ENCODE data around the gene MOK. TPM values are rescaled to one million over a fixed set of nuclear protein-coding genes. Genes with fewer than 3 reads are reported as not detected.
A peak's percentile ranks its signal among the peaks of the same experiment; 100 is the strongest.
"Not testable (repeated sequence)": the region's sequence is repeated elsewhere in the genome, so short reads cannot be mapped to it uniquely, and the experiment has no call there.

Gene MOK
- total and polyA plus RNA-seq, 4 donors: 10.0 to 28.3 (median 13.6) TPM

- intact Hi-C loops (cut with DNase I); H3K9me3 ChIP-seq (ENCODE audit: control insufficient read depth, low read length); H3K36me3 ChIP-seq (ENCODE audit: control insufficient read depth in 1 of 2, insufficient read depth in 2 of 2, low read length in 1 of 2); H3K4me1 ChIP-seq (ENCODE audit: control insufficient read depth in 1 of 2, insufficient read depth in 2 of 2, low read length in 2 of 2); ATAC-seq (ENCODE audit: low FRiP score); H3K27ac ChIP-seq (ENCODE audit: low read depth in 1 of 2, low read length in 2 of 2); H3K27me3 ChIP-seq (ENCODE audit: control insufficient read depth in 1 of 2, insufficient read depth in 2 of 2, low read length in 1 of 2); H3K4me3 ChIP-seq (ENCODE audit: low read length in 2 of 2); DNase-seq: not testable (repeated sequence)
- WGBS, 2 donors: 92 to 94% methylated on average over 12 of the region's 12 CpGs
These were observed 6.5 kb downstream of the MOK start for GRCh38 chr14:102298303-102299070.

- no peaks in the 10 kb centered on the region for H3K9me3 ChIP-seq (ENCODE audit: control insufficient read depth, low read length)
- H3K4me1 ChIP-seq (ENCODE audit: control insufficient read depth in 1 of 2, insufficient read depth in 2 of 2, low read length in 2 of 2): no peaks in the 10 kb centered on the region
- H3K27ac ChIP-seq (ENCODE audit: low read depth in 1 of 2, low read length in 2 of 2): no peak overlapping the region
- H3K36me3 ChIP-seq (ENCODE audit: control insufficient read depth in 1 of 2, insufficient read depth in 2 of 2, low read length in 1 of 2): no peaks in the 10 kb centered on the region
- H3K4me3 ChIP-seq (ENCODE audit: low read length in 2 of 2): no peak overlapping the region
- no peak for ATAC-seq (ENCODE audit: low FRiP score)
- WGBS, 2 donors: 95 to 97% methylated on average over 32 to 33 of the region's 33 CpGs
- intact Hi-C loops (cut with DNase I): no loop called here
- H3K27me3 ChIP-seq (ENCODE audit: control insufficient read depth in 1 of 2, insufficient read depth in 2 of 2, low read length in 1 of 2): no peaks in the 10 kb centered on the region
- DNase-seq: peak in 1 of 2 donors; percentile 57
These were observed 7.4 kb downstream of the MOK start for GRCh38 chr14:102297436-102298170.

GRCh38 chr14:102295270-102295669 is 9.7 kb downstream of the MOK start:
- intact Hi-C loops (cut with DNase I): no loop called here

GRCh38 chr14:102293781-102294180 is 11.2 kb downstream of the MOK start:
- no peak overlapping the region for H3K4me3 ChIP-seq (ENCODE audit: low read length in 2 of 2)
- no peaks in the 10 kb centered on the region for H3K36me3 ChIP-seq (ENCODE audit: control insufficient read depth in 1 of 2, insufficient read depth in 2 of 2, low read length in 1 of 2)
- peak in 1 of 2 donors; percentile 14 for DNase-seq
- intact Hi-C loops (cut with DNase I): no loop called here
- no peak overlapping the region for H3K27ac ChIP-seq (ENCODE audit: low read depth in 1 of 2, low read length in 2 of 2)
- H3K27me3 ChIP-seq (ENCODE audit: control insufficient read depth in 1 of 2, insufficient read depth in 2 of 2, low read length in 1 of 2): no peaks in the 10 kb centered on the region
- WGBS, 2 donors: 86 to 88% methylated on average over 6 of the region's 6 CpGs
- no peak for ATAC-seq (ENCODE audit: low FRiP score)
- no peaks in the 10 kb centered on the region for H3K9me3 ChIP-seq (ENCODE audit: control insufficient read depth, low read length)
- H3K4me1 ChIP-seq (ENCODE audit: control insufficient read depth in 1 of 2, insufficient read depth in 2 of 2, low read length in 2 of 2): no peaks in the 10 kb centered on the region

More at GRCh38 chr14:102295270-102295669, 9.7 kb downstream of the MOK start:
- H3K27me3 ChIP-seq (ENCODE audit: control insufficient read depth in 1 of 2, insufficient read depth in 2 of 2, low read length in 1 of 2): no peaks in the 10 kb centered on the region
- H3K27ac ChIP-seq (ENCODE audit: low read depth in 1 of 2, low read length in 2 of 2): no peak overlapping the region
- no peaks in the 10 kb centered on the region for H3K9me3 ChIP-seq (ENCODE audit: control insufficient read depth, low read length)
- WGBS, 2 donors: 46 to 49% methylated on average over 3 of the region's 3 CpGs
- no peak overlapping the region for H3K4me3 ChIP-seq (ENCODE audit: low read length in 2 of 2)
- no peak for DNase-seq
- no peaks in the 10 kb centered on the region for H3K36me3 ChIP-seq (ENCODE audit: control insufficient read depth in 1 of 2, insufficient read depth in 2 of 2, low read length in 1 of 2)
- H3K4me1 ChIP-seq (ENCODE audit: control insufficient read depth in 1 of 2, insufficient read depth in 2 of 2, low read length in 2 of 2): no peaks in the 10 kb centered on the region
- ATAC-seq (ENCODE audit: low FRiP score): no peak

- WGBS, 2 donors: 93 to 95% methylated on average over 1 of the region's 1 CpG
- intact Hi-C loops (cut with DNase I): no loop called here
- no peak for DNase-seq
- no peaks in the 10 kb centered on the region for H3K4me1 ChIP-seq (ENCODE audit: control insufficient read depth in 1 of 2, insufficient read depth in 2 of 2, low read length in 2 of 2)
- H3K27ac ChIP-seq (ENCODE audit: low read depth in 1 of 2, low read length in 2 of 2): no peak overlapping the region
- ATAC-seq (ENCODE audit: low FRiP score): no peak
- no peaks in the 10 kb centered on the region for H3K9me3 ChIP-seq (ENCODE audit: control insufficient read depth, low read length)
- H3K27me3 ChIP-seq (ENCODE audit: control insufficient read depth in 1 of 2, insufficient read depth in 2 of 2, low read length in 1 of 2): no peaks in the 10 kb centered on the region
- H3K4me3 ChIP-seq (ENCODE audit: low read length in 2 of 2): no peak overlapping the region
- no peaks in the 10 kb centered on the region for H3K36me3 ChIP-seq (ENCODE audit: control insufficient read depth in 1 of 2, insufficient read depth in 2 of 2, low read length in 1 of 2)
These were observed 12.5 kb downstream of the MOK start for GRCh38 chr14:102292441-102292840.

GRCh38 chr14:102288139-102288538 is 16.8 kb downstream of the MOK start:
- Histone ChIP-seq H3K27ac (ENCODE audit: low read depth in 1 of 2, low read length in 2 of 2) (no peak overlapping the region), H3K36me3 (ENCODE audit: control insufficient read depth in 1 of 2, insufficient read depth in 2 of 2, low read length in 1 of 2) (no peaks in the 10 kb centered on the region), H3K9me3 (ENCODE audit: control insufficient read depth, low read length) (no peaks in the 10 kb centered on the region), H3K4me1 (ENCODE audit: control insufficient read depth in 1 of 2, insufficient read depth in 2 of 2, low read length in 2 of 2) (no peaks in the 10 kb centered on the region), H3K27me3 (ENCODE audit: control insufficient read depth in 1 of 2, insufficient read depth in 2 of 2, low read length in 1 of 2) (no peaks in the 10 kb centered on the region), H3K4me3 (ENCODE audit: low read length in 2 of 2) (no peak overlapping the region)
- intact Hi-C loops (cut with DNase I): no loop called here
- 95 to 98% methylated on average over 2 of the region's 2 CpGs for WGBS, 2 donors
- DNase-seq: no peak
- ATAC-seq (ENCODE audit: low FRiP score): no peak

GRCh38 chr14:102285106-102285505 is 19.9 kb downstream of the MOK start:
- no peak overlapping the region for H3K4me3 ChIP-seq (ENCODE audit: low read length in 2 of 2)
- ATAC-seq (ENCODE audit: low FRiP score): no peak
- H3K27me3 ChIP-seq (ENCODE audit: control insufficient read depth in 1 of 2, insufficient read depth in 2 of 2, low read length in 1 of 2): no peaks in the 10 kb centered on the region
- intact Hi-C loops (cut with DNase I): no loop called here
- no peaks in the 10 kb centered on the region for H3K9me3 ChIP-seq (ENCODE audit: control insufficient read depth, low read length)
- DNase-seq: no peak
- peaks cover 0 to 3% of the 10 kb centered on the region in 2 donors for H3K36me3 ChIP-seq (ENCODE audit: control insufficient read depth in 1 of 2, insufficient read depth in 2 of 2, low read length in 1 of 2)
- no peak overlapping the region for H3K27ac ChIP-seq (ENCODE audit: low read depth in 1 of 2, low read length in 2 of 2)
- WGBS, 2 donors: 88 to 90% methylated on average over 2 of the region's 2 CpGs
- H3K4me1 ChIP-seq (ENCODE audit: control insufficient read depth in 1 of 2, insufficient read depth in 2 of 2, low read length in 2 of 2): no peaks in the 10 kb centered on the region

GRCh38 chr14:102283631-102284129 is 21.3 kb downstream of the MOK start:
- Histone ChIP-seq H3K4me3 (ENCODE audit: low read length in 2 of 2) (no peak overlapping the region), H3K27ac (ENCODE audit: low read depth in 1 of 2, low read length in 2 of 2) (no peak overlapping the region), H3K9me3 (ENCODE audit: control insufficient read depth, low read length) (no peaks in the 10 kb centered on the region), H3K36me3 (ENCODE audit: control insufficient read depth in 1 of 2, insufficient read depth in 2 of 2, low read length in 1 of 2) (peaks cover 0 to 3% of the 10 kb centered on the region in 2 donors), H3K27me3 (ENCODE audit: control insufficient read depth in 1 of 2, insufficient read depth in 2 of 2, low read length in 1 of 2) (no peaks in the 10 kb centered on the region), H3K4me1 (ENCODE audit: control insufficient read depth in 1 of 2, insufficient read depth in 2 of 2, low read length in 2 of 2) (no peaks in the 10 kb centered on the region)
- DNase-seq (no peak), ATAC-seq (ENCODE audit: low FRiP score) (no peak)
- intact Hi-C loops (cut with DNase I): no loop called here
- WGBS, 2 donors: 76 to 78% methylated on average over 2 of the region's 2 CpGs
